HK-2 (cell line): ENCODE measurements around the gene SLC31A1.

Source experiments
- DNase-seq: peaks from one replicate; pipeline ENCODE4 v3.0.0-alpha.2; 2018; ENCODE audit not compliant: unreplicated experiment

SLC31A1 gene

GRCh38 chr9:113221003-113221799 lies at the start of gene SLC31A1, which contains the start of gene FKBP15:
Gene SLC31A1, plus strand, starts transcription at chr9:113221544. Its CDS starts 34,605 bp downstream, at chr9:113256149.
Gene FKBP15, minus strand, starts transcription at chr9:113221277. Its CDS starts 34 bp downstream, at chr9:113221243.
- DNase-seq, result peak; percentile 99

GRCh38 chr9:113173341-113173740 lies 48.0 kb upstream of the SLC31A1 start:
- no peak for DNase-seq

- DNase-seq, result no peak
Measured at GRCh38 chr9:113176803-113177202, 44.5 kb upstream of the SLC31A1 start.

GRCh38 chr9:113177251-113177650 lies 44.1 kb upstream of the SLC31A1 start:
- DNase-seq, result no peak

- no peak for DNase-seq
Measured at GRCh38 chr9:113178087-113178486, 43.3 kb upstream of the SLC31A1 start.

- DNase-seq, result no peak
Measured at GRCh38 chr9:113179839-113180238, 41.5 kb upstream of the SLC31A1 start.

- DNase-seq, result no peak
Measured at GRCh38 chr9:113181165-113181564, 40.2 kb upstream of the SLC31A1 start.

- no peak for DNase-seq
Measured at GRCh38 chr9:113183956-113184488, 37.3 kb upstream of the SLC31A1 start.

GRCh38 chr9:113184539-113184938 lies 36.8 kb upstream of the SLC31A1 start:
- DNase-seq, result no peak

- no peak for DNase-seq
Measured at GRCh38 chr9:113185271-113185670, 36.1 kb upstream of the SLC31A1 start.

- no peak for DNase-seq
Measured at GRCh38 chr9:113186137-113186755, 35.1 kb upstream of the SLC31A1 start.

GRCh38 chr9:113187929-113188595 lies 33.3 kb upstream of the SLC31A1 start:
- peak; percentile 62 for DNase-seq

GRCh38 chr9:113192455-113192854 lies 28.9 kb upstream of the SLC31A1 start:
- no peak for DNase-seq

- DNase-seq, result no peak
Measured at GRCh38 chr9:113199683-113200329, 21.5 kb upstream of the SLC31A1 start.

- no peak for DNase-seq
Measured at GRCh38 chr9:113205432-113205831, 15.9 kb upstream of the SLC31A1 start.

GRCh38 chr9:113205861-113206260 lies 15.5 kb upstream of the SLC31A1 start:
- DNase-seq, result no peak

- DNase-seq, result no peak
Measured at GRCh38 chr9:113210815-113211214, 10.5 kb upstream of the SLC31A1 start.

- DNase-seq, result no peak
Measured at GRCh38 chr9:113215132-113215531, 6.2 kb upstream of the SLC31A1 start.

- DNase-seq, result no peak
Measured at GRCh38 chr9:113216406-113216805, 4.9 kb upstream of the SLC31A1 start.

GRCh38 chr9:113219186-113219936 lies 2.0 kb upstream of the SLC31A1 start:
- DNase-seq, result no peak

GRCh38 chr9:113219969-113220368 lies 1.4 kb upstream of the SLC31A1 start:
- peak; percentile 6 for DNase-seq
